Liver (tissue), 9 donors: ENCODE measurements around the gene TMEM91. TPM values are rescaled to one million over a fixed set of nuclear protein-coding genes. Genes with fewer than 3 reads are reported as not detected.

Experiments
- DNase-seq: peaks from one replicate; pipeline ENCODE4 v3.0.0-alpha.2; 2017; ENCODE audit warnings: low spot score
- H3K27ac ChIP-seq, 2 donors: one replicate each; pipeline ENCODE4 v1.7.0; 2013; ENCODE audit warnings: inconsistent platforms in 2 of 2, low read length in 2 of 2, control low read depth in 1 of 2, low read depth in 1 of 2, mild to moderate bottlenecking in 1 of 2
- H3K27me3 ChIP-seq, 4 donors: one replicate each; pipeline versions ENCODE4 v1.6.1 to v1.7.0; 2013; ENCODE audit warnings: low read length in 3 of 4, inconsistent platforms in 1 of 4, mild to moderate bottlenecking in 1 of 4, moderate library complexity in 1 of 4; ENCODE audit not compliant: control insufficient read depth in 4 of 4, insufficient read depth in 4 of 4
- H3K36me3 ChIP-seq, 4 donors: one replicate each; pipeline versions ENCODE4 v1.6.1 to v1.7.0; 2013; ENCODE audit warnings: low read length in 3 of 4, mild to moderate bottlenecking in 3 of 4, low read depth in 1 of 4, moderate library complexity in 1 of 4; ENCODE audit not compliant: control insufficient read depth in 4 of 4, insufficient read depth in 3 of 4
- H3K4me1 ChIP-seq, 4 donors: one replicate each; pipeline versions ENCODE4 v1.6.1 to v1.7.0; 2013; ENCODE audit warnings: low read length in 3 of 4, mild to moderate bottlenecking in 3 of 4, moderate library complexity in 1 of 4; ENCODE audit not compliant: control insufficient read depth in 4 of 4, insufficient read depth in 4 of 4
- H3K4me3 ChIP-seq, 3 donors: one replicate each; pipeline versions ENCODE4 v1.6.1 to v1.7.0; 2013; ENCODE audit warnings: low read length in 3 of 3, control low read depth in 1 of 3, low read depth in 1 of 3, mild to moderate bottlenecking in 1 of 3
- H3K9ac ChIP-seq, 2 donors: one replicate each; pipeline ENCODE4 v1.7.0; 2013; ENCODE audit warnings: low read length in 2 of 2, mild to moderate bottlenecking in 2 of 2, moderate library complexity in 2 of 2, control low read depth in 1 of 2, low read depth in 1 of 2
- H3K9me3 ChIP-seq, 4 donors: one replicate each; pipeline versions ENCODE4 v1.6.1 to v1.7.0; 2013; ENCODE audit warnings: low read length in 3 of 4; ENCODE audit not compliant: control insufficient read depth in 4 of 4
- ATF3 ChIP-seq: IDR thresholded peaks from 2 replicates; pipeline ENCODE4 v1.6.1; 2016; ENCODE audit warnings: antibody characterized with exemption
- CTCF ChIP-seq: fragments of 150-350 bp; IDR thresholded peaks from 2 replicates; pipeline ENCODE4 v1.5.1; 2017; ENCODE audit warnings: improper control_type of control experiment, low read depth, low read length; ENCODE audit not compliant: missing input control
- EGR1 ChIP-seq, 2 donors: IDR thresholded peaks; 2 replicates each; pipeline ENCODE4 v1.6.1; 2016 to 2018; ENCODE audit warnings: antibody characterized with exemption in 2 of 2, low read depth in 2 of 2
- FOXA1 ChIP-seq: IDR thresholded peaks from 2 replicates; pipeline ENCODE4 v1.6.1; 2016; ENCODE audit warnings: antibody characterized with exemption
- FOXA2 ChIP-seq: IDR thresholded peaks from 2 replicates; pipeline ENCODE4 v1.6.1; 2016; ENCODE audit warnings: antibody characterized with exemption
- GABPA ChIP-seq, 2 donors: IDR thresholded peaks in 1 of 2; conservative IDR thresholded peaks in 1 of 2; 2 replicates each; pipeline ENCODE4 v1.6.1; 2016; ENCODE audit warnings: antibody characterized with exemption in 2 of 2, mild to moderate bottlenecking in 1 of 2, moderate library complexity in 1 of 2
- HNF4A ChIP-seq, 2 donors: conservative IDR thresholded peaks; 2 replicates each; pipeline ENCODE4 v1.6.1; 2016; ENCODE audit warnings: antibody characterized with exemption in 2 of 2, mild to moderate bottlenecking in 2 of 2
- HNF4G ChIP-seq: IDR thresholded peaks from 2 replicates; pipeline ENCODE4 v1.6.1; 2016; ENCODE audit warnings: antibody characterized with exemption
- JUND ChIP-seq, 2 donors: IDR thresholded peaks; 2 replicates each; pipeline ENCODE4 v1.6.1; 2016; ENCODE audit warnings: antibody characterized with exemption in 2 of 2
- MAX ChIP-seq: IDR thresholded peaks from 2 replicates; pipeline ENCODE4 v1.6.1; 2016; ENCODE audit warnings: antibody characterized with exemption
- NR2F2 ChIP-seq: IDR thresholded peaks from 2 replicates; pipeline ENCODE4 v1.6.1; 2016; ENCODE audit warnings: antibody characterized with exemption
- RAD21 ChIP-seq, 2 donors: IDR thresholded peaks; 2 replicates each; pipeline ENCODE4 v1.6.1; 2016; ENCODE audit warnings: antibody characterized with exemption in 2 of 2, mild to moderate bottlenecking in 2 of 2
- REST ChIP-seq: IDR thresholded peaks from 2 replicates; pipeline ENCODE4 v1.6.1; 2016; ENCODE audit warnings: antibody characterized with exemption, mild to moderate bottlenecking
- RXRA ChIP-seq, 2 donors: IDR thresholded peaks; 2 replicates each; pipeline ENCODE4 v1.6.1; 2017 to 2018; ENCODE audit warnings: antibody characterized with exemption in 2 of 2, mild to moderate bottlenecking in 1 of 2
- SP1 ChIP-seq: IDR thresholded peaks from 2 replicates; pipeline ENCODE4 v1.6.1; 2018; ENCODE audit warnings: antibody characterized with exemption, mild to moderate bottlenecking
- TAF1 ChIP-seq: conservative IDR thresholded peaks from 2 replicates; pipeline ENCODE4 v1.6.1; 2016; ENCODE audit warnings: antibody characterized with exemption, mild to moderate bottlenecking
- YY1 ChIP-seq: IDR thresholded peaks from 2 replicates; pipeline ENCODE4 v1.6.1; 2016; ENCODE audit warnings: antibody characterized with exemption, mild to moderate bottlenecking
- ZBTB33 ChIP-seq: IDR thresholded peaks from 2 replicates; pipeline ENCODE4 v1.6.1; 2016; ENCODE audit warnings: antibody characterized with exemption
- WGBS: extraction: QIAGEN DNeasy Blood & Tissue Kit; methylation state at CpG from one replicate; pipeline ENCODE4 v1.1.7; 2013; 5-methylcytosine and 5-hydroxymethylcytosine counted together
- polyA plus RNA-seq, 2 donors: library from polyadenylated mRNA; stranded (reverse) in 1 of 2; unstranded in 1 of 2; fragments of 200-250 nt in 1 of 2; fragments of >200 nt in 1 of 2; fragmentation: Nextera tagmentation in 1 of 2; extraction: Ambion mirVana in 1 of 2; gene quantifications; one replicate each; pipeline versions ENCODE4 v1.2.1 to v1.2.3, GENCODE V29; 2013 to 2015
- total RNA-seq, 2 donors: library from RNA; depleted of rRNA; stranded (reverse); fragments of >200 nt; gene quantifications; one replicate each; pipeline ENCODE4 v1.2.3, GENCODE V29; 2014
- donor health status: healthy.
- donor health status: healthy.
- donor health status: healthy.
- donor health status: healthy.
- donor health status: healthy.

The TMEM91 gene
- total and polyA plus RNA-seq, 4 donors, result 1.6 to 4.0 (median 2.9) TPM

DNA sequence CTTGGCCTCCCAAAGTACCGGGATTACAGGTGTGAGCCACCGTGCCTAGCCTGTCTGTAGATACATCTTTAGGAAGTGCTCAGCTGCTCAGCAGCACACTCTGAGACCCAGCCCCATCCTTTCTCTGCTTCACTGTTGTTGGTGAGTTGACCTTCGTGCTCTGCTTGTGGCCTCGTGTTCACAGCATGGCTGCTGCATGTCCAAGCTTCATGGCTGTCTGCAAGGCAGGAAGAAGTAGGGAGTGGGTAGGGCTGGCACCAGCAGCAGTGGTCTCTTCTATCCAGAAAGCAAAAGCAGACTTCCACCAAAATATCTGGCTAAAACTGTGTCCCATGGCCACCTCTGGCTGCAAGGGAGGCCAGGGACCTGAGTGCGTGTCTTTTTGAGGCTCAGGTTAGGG is 36.6 kb downstream of the TMEM91 start:
- Histone ChIP-seq H3K9ac (no peak overlapping the region), H3K9me3 (no peaks in the 10 kb centered on the region), H3K4me1 (peaks cover 9 to 10% (median 9%) of the 10 kb centered on the region in 4 donors), H3K36me3 (peaks cover 5 to 50% (median 24%) of the 10 kb centered on the region in 4 donors), H3K27ac (no peak overlapping the region), H3K27me3 (no peaks in the 10 kb centered on the region), H3K4me3 (no peak overlapping the region)
- no peak for DNase-seq
- TF ChIP-seq RAD21 (IDR thresholded peaks at IDR 0.05) (no peak), RXRA (IDR thresholded peaks at IDR 0.05) (no peak), FOXA2 (no peak), GABPA (IDR thresholded peaks at IDR 0.05 in 1 of 2, conservative IDR thresholded peaks at IDR 0.05 in 1 of 2) (no peak), SP1 (no peak), REST (no peak)
- 96% methylated on average over 5 of the region's 5 CpGs for WGBS

GRCh38 chr19:41413947-41414346 is 37.6 kb downstream of the TMEM91 start:
- H3K4me3 ChIP-seq, result no peak overlapping the region
- H3K36me3 ChIP-seq, result peaks cover 5 to 56% (median 29%) of the 10 kb centered on the region in 4 donors
- DNase-seq, result no peak
- H3K9me3 ChIP-seq, result no peaks in the 10 kb centered on the region
- H3K9ac ChIP-seq, result no peak overlapping the region
- no peaks in the 10 kb centered on the region for H3K27me3 ChIP-seq
- no peak overlapping the region for H3K27ac ChIP-seq
- H3K4me1 ChIP-seq, result peaks cover 6 to 10% (median 8%) of the 10 kb centered on the region in 4 donors
- TF ChIP-seq RAD21 (IDR thresholded peaks at IDR 0.05) (no peak), EGR1 (IDR thresholded peaks at IDR 0.05; ENCODE audit: low read depth in 2 of 2) (no peak), TAF1 (no peak), YY1 (no peak), ATF3 (no peak), FOXA2 (no peak), REST (no peak), JUND (IDR thresholded peaks at IDR 0.05) (no peak), FOXA1 (no peak), RXRA (IDR thresholded peaks at IDR 0.05) (no peak), ZBTB33 (no peak), HNF4A (conservative IDR thresholded peaks at IDR 0.05) (no peak), NR2F2 (no peak), SP1 (no peak), HNF4G (no peak), CTCF (no peak), MAX (no peak)
- WGBS, result 96% methylated on average over 10 of the region's 10 CpGs
